GM19239 (cell line): ENCODE data around the gene ARPC5L.
"Not testable (repeated sequence)": the region's sequence is repeated elsewhere in the genome, so short reads cannot be mapped to it uniquely, and the experiment has no call there.

Experiments used
- DNase-seq: peaks from one replicate; pipeline ENCODE4 v3.0.0; 2011; ENCODE audit warnings: low spot score; ENCODE audit not compliant: insufficient read length
- FAIRE-seq: peaks from 2 replicates; lab custom pipeline; 2011; peaks lifted over from hg19 to GRCh38; lab: Jason Lieb, UNC

Gene ARPC5L

GRCh38 chr9:124839612-124840299 lies 22.2 kb upstream of the ARPC5L start:
- FAIRE-seq (no peak), DNase-seq (no peak)

- FAIRE-seq (no peak), DNase-seq (no peak)
These were observed 21.6 kb upstream of the ARPC5L start for GRCh38 chr9:124840300-124840833.

- no peak for FAIRE-seq
- DNase-seq = no peak
These were observed 20.7 kb upstream of the ARPC5L start for GRCh38 chr9:124841075-124841821.

- DNase-seq (no peak), FAIRE-seq (no peak)
These were observed 18.4 kb upstream of the ARPC5L start for GRCh38 chr9:124843456-124844034.

- no peak for FAIRE-seq
These were observed 17.6 kb upstream of the ARPC5L start for GRCh38 chr9:124844291-124844690.

GRCh38 chr9:124846467-124846866 lies 15.5 kb upstream of the ARPC5L start:
- DNase-seq, FAIRE-seq: not testable (repeated sequence)

More at GRCh38 chr9:124844291-124844690, 17.6 kb upstream of the ARPC5L start:
- no peak for DNase-seq

- DNase-seq (no peak), FAIRE-seq (no peak)
These were observed 15.0 kb upstream of the ARPC5L start for GRCh38 chr9:124846969-124847368.

- DNase-seq = no peak
- FAIRE-seq = no peak
These were observed 12.1 kb upstream of the ARPC5L start for GRCh38 chr9:124849801-124850200.

GRCh38 chr9:124852121-124852828 lies 9.7 kb upstream of the ARPC5L start:
- FAIRE-seq = no peak
- no peak for DNase-seq

- FAIRE-seq (peak; percentile 67), DNase-seq (peak; percentile 79)
These were observed 8.9 kb upstream of the ARPC5L start, which contains the start of gene WDR38 for GRCh38 chr9:124852829-124853531. TSS of gene WDR38 (plus strand) at chr9:124853460. CDS start at chr9:124853532, 72 bp downstream.

GRCh38 chr9:124853605-124854143 lies 8.3 kb upstream of the ARPC5L start:
- DNase-seq (no peak), FAIRE-seq (peak; percentile 56)

- no peak for FAIRE-seq
- DNase-seq = no peak
These were observed 7.8 kb upstream of the ARPC5L start for GRCh38 chr9:124854161-124854560.

- DNase-seq = no peak
- FAIRE-seq = no peak
These were observed 7.1 kb upstream of the ARPC5L start for GRCh38 chr9:124854822-124855221.

- FAIRE-seq (no peak), DNase-seq (no peak)
These were observed 6.4 kb upstream of the ARPC5L start for GRCh38 chr9:124855566-124855943.

GRCh38 chr9:124855944-124856765 lies 5.8 kb upstream of the ARPC5L start:
- no peak for FAIRE-seq
- no peak for DNase-seq

- DNase-seq (no peak), FAIRE-seq (no peak)
These were observed 4.3 kb upstream of the ARPC5L start for GRCh38 chr9:124857533-124858162.

GRCh38 chr9:124858330-124859046 lies 3.4 kb upstream of the ARPC5L start:
- FAIRE-seq (no peak), DNase-seq (no peak)
